Fibroblast of lung (primary cell): Measurements from ENCODE around the gene SGO2.

Experiments used
- CTCF ChIP-seq, 2 donors: IDR thresholded peaks in 1 of 2; conservative IDR thresholded peaks in 1 of 2; 1 replicate in 1 of 2; 2 replicates in 1 of 2; pipeline ENCODE4 v1.5.1; 2011 to 2012; ENCODE audit warnings: low read length in 2 of 2, control low read depth in 1 of 2, inconsistent platforms in 1 of 2, low read depth in 1 of 2, mild to moderate bottlenecking in 1 of 2
- EZH2 ChIP-seq: IDR thresholded peaks from 2 replicates; pipeline ENCODE4 v1.5.1; 2012; ENCODE audit warnings: low read length, control low read depth, mild to moderate bottlenecking; ENCODE audit errors: missing control alignments

- TF ChIP-seq CTCF (conservative IDR thresholded peaks at IDR 0.05 in 1 of 2, IDR thresholded peaks at IDR 0.05 in 1 of 2; ENCODE audit: low read depth in 1 of 2, low read length in 2 of 2) (no peak), EZH2 (no peak)
These were observed 105.3 kb downstream of the SGO2 start for GRCh38 chr2:200631287-200631686.
